GM23248 (cell line): ENCODE results near the gene PPP4R2. TPM values are rescaled to one million over a fixed set of nuclear protein-coding genes. Genes with fewer than 3 reads are reported as not detected.

Experiments
- DNase-seq: peaks from one replicate; pipeline ENCODE4 v3.0.0-alpha.2; 2015
- H2AFZ ChIP-seq: fragments of 200-600 bp; sonication (generic); 2 replicates; pipeline ENCODE4 v1.6.1; 2016; ENCODE audit warnings: antibody characterized with exemption
- H3F3A ChIP-seq: fragments of 200-600 bp; sonication (generic); 2 replicates; pipeline ENCODE4 v1.6.1; 2016; ENCODE audit warnings: mild to moderate bottlenecking, antibody characterized with exemption, mixed run types; ENCODE audit not compliant: insufficient read depth
- H3K27ac ChIP-seq: fragments of 200-600 bp; sonication (generic); 2 replicates; pipeline ENCODE4 v1.5.1; 2016; ENCODE audit warnings: mild to moderate bottlenecking
- H3K27me3 ChIP-seq: fragments of 200-600 bp; sonication (generic); replicated peaks from 2 replicates; pipeline ENCODE4 v1.6.1; 2016; ENCODE audit warnings: mild to moderate bottlenecking; ENCODE audit not compliant: insufficient read depth
- H3K36me3 ChIP-seq: fragments of 200-600 bp; sonication (generic); 2 replicates; pipeline ENCODE4 v1.6.1; 2016; ENCODE audit warnings: low read depth, mild to moderate bottlenecking
- H3K4me1 ChIP-seq: fragments of 200-600 bp; sonication (generic); 2 replicates; pipeline ENCODE4 v1.6.1; 2016; ENCODE audit warnings: mild to moderate bottlenecking; ENCODE audit not compliant: insufficient read depth
- H3K4me2 ChIP-seq: fragments of 200-600 bp; sonication (generic); one replicate; pipeline ENCODE4 v1.6.1; 2016; ENCODE audit warnings: mild to moderate bottlenecking; ENCODE audit not compliant: unreplicated experiment
- H3K4me3 ChIP-seq: fragments of 200-600 bp; sonication (generic); 2 replicates; pipeline ENCODE4 v1.5.1; 2016; ENCODE audit warnings: mild to moderate bottlenecking
- H3K79me2 ChIP-seq: fragments of 200-600 bp; sonication (generic); 2 replicates; pipeline ENCODE4 v1.6.1; 2016; ENCODE audit warnings: mild to moderate bottlenecking; ENCODE audit not compliant: insufficient read depth
- H3K9ac ChIP-seq: fragments of 200-600 bp; sonication (generic); 2 replicates; pipeline ENCODE4 v1.6.1; 2016; ENCODE audit warnings: mild to moderate bottlenecking
- H3K9me2 ChIP-seq: fragments of 200-600 bp; sonication (generic); 2 replicates; pipeline ENCODE4 v1.6.1; 2016; ENCODE audit warnings: mixed run types, mild to moderate bottlenecking, moderate library complexity; ENCODE audit not compliant: insufficient read depth
- H3K9me3 ChIP-seq: fragments of 200-600 bp; sonication (generic); one replicate; pipeline ENCODE4 v1.6.1; 2017; ENCODE audit warnings: low read depth
- H4K20me1 ChIP-seq: fragments of 200-600 bp; sonication (generic); 2 replicates; pipeline ENCODE4 v1.6.0; 2016; ENCODE audit not compliant: insufficient read depth
- EZH2 ChIP-seq: fragments of 200-600 bp; sonication (generic); IDR thresholded peaks from 2 replicates; pipeline ENCODE4 v1.6.1; 2018; ENCODE audit warnings: antibody characterized with exemption, mild to moderate bottlenecking; ENCODE audit not compliant: insufficient read depth, poor library complexity, severe bottlenecking
- EZH2phosphoT487 ChIP-seq: fragments of 200-600 bp; sonication (generic); IDR thresholded peaks from 2 replicates; pipeline ENCODE4 v1.6.1; 2018; ENCODE audit warnings: antibody characterized with exemption, moderate library complexity, mild to moderate bottlenecking, low read depth; ENCODE audit not compliant: insufficient read depth
- WGBS, 2 experiments: methylation state at CpG; one replicate each; pipeline ENCODE4 v1.1.6; 2015 to 2017; ENCODE audit warnings: low lambda C conversion rate in 2 of 2, low coverage in 1 of 2; ENCODE audit errors: missing lambda C conversion rate in 2 of 2; 5-methylcytosine and 5-hydroxymethylcytosine counted together
- in situ Hi-C: fragments of 300-500 bp; cut with MboI; formaldehyde crosslinking; loops from 2 replicates; pipeline ENCODE4 v1.15.0; 2020
- polyA plus RNA-seq: library from polyadenylated mRNA; unstranded; fragments of >200 nt; fragmentation: Nextera tagmentation; extraction: Ambion mirVana; gene quantifications from 2 replicates; pipeline ENCODE4 v1.2.1, GENCODE V29; 2016
- total RNA-seq: library from RNA; depleted of rRNA; stranded (reverse); fragments of >200 nt; shearing (Covaris generic); gene quantifications from 2 replicates; pipeline ENCODE4 v1.2.3, GENCODE V29; 2014

Gene PPP4R2
- total and polyA plus RNA-seq, 2 experiments from 2014 or later: 31.6 to 46.6 TPM

DNA sequence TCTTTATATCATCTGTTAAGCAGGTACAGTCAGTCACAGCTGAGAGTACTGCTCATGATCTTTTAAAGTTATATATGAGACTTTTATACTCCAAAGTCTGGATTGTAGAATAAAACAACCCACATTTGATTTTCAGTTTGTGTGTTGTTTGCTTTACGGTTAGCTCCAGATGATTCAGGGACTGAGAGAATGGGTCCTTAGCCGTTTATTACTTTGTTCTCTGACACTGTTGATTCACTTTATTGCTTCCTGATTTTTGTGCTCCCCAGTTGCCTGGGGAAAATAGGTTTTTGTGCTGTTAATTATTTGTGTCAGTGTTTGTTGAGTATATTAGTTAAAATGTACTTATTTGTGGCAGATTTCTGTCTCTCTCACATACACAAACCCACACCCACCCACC lies 56.2 kb downstream of the PPP4R2 start:
- TF ChIP-seq EZH2 (no peak), EZH2phosphoT487 (no peak)
- Histone ChIP-seq H3K79me2 (no peaks in the 10 kb centered on the region; the same call in 1 of the 2 replicates), H3K36me3 (peaks cover 17% of the 10 kb centered on the region; the same call in 1 of the 2 replicates), H2AFZ (no peak overlapping the region), H3K27me3 (no peaks in the 10 kb centered on the region), H3K4me3 (no peak overlapping the region), H3K9me3 (no peaks in the 10 kb centered on the region), H3K4me1 (peaks cover 10% of the 10 kb centered on the region), H3K9me2 (no peaks in the 10 kb centered on the region), H3K9ac (no peak overlapping the region), H4K20me1 (no peaks in the 10 kb centered on the region), H3K27ac (no peak overlapping the region), H3F3A (peaks cover 7% of the 10 kb centered on the region; the same call in 1 of the 2 replicates), H3K4me2 (no peak overlapping the region)
- 45 to 48% methylated on average over 2 of the region's 2 CpGs for WGBS, 2 experiments
- in situ Hi-C loops: loop anchor here (10.0 kb wide), 1 partner anchor 108 kb away; no protein-coding TSS in a partner anchor
- DNase-seq: peak; percentile 28

GRCh38 chr3:73055583-73055982 lies 59.0 kb downstream of the PPP4R2 start:
- Histone ChIP-seq H3K4me3 (no peak overlapping the region), H3K79me2 (peaks cover 3% of the 10 kb centered on the region; the same call in 1 of the 2 replicates), H3K9me2 (no peaks in the 10 kb centered on the region), H4K20me1 (no peaks in the 10 kb centered on the region), H3K9ac (peak overlapping the region; percentile 7; the same call in 1 of the 2 replicates), H2AFZ (no peak overlapping the region), H3K27me3 (no peaks in the 10 kb centered on the region), H3K36me3 (0 out of 2 replicates have a peak, but pooled peaks cover 9% of the 10 kb centered on the region), H3K27ac (peak overlapping the region; percentile 12), H3K9me3 (no peaks in the 10 kb centered on the region), H3K4me1 (peaks cover 29% of the 10 kb centered on the region), H3K4me2 (no peak overlapping the region), H3F3A (peaks cover 18% of the 10 kb centered on the region)
- no peak for DNase-seq
- TF ChIP-seq EZH2: no peak
- in situ Hi-C loops: loop anchor here (10.0 kb wide), 1 partner anchor 111 kb away; no protein-coding TSS in a partner anchor
- WGBS, 2 experiments: 67 to 69% methylated on average over 8 of the region's 8 CpGs

GRCh38 chr3:73056014-73056844 lies 59.6 kb downstream of the PPP4R2 start:
- Histone ChIP-seq H2AFZ (no peak overlapping the region), H3K79me2 (peaks cover 8% of the 10 kb centered on the region), H3K4me1 (peaks cover 34% of the 10 kb centered on the region), H4K20me1 (no peaks in the 10 kb centered on the region), H3K9ac (peak overlapping the region; percentile 7; the same call in 1 of the 2 replicates), H3K9me3 (no peaks in the 10 kb centered on the region), H3K4me2 (peak overlapping the region; percentile 7), H3K27me3 (no peaks in the 10 kb centered on the region), H3K9me2 (no peaks in the 10 kb centered on the region), H3F3A (peaks cover 21% of the 10 kb centered on the region), H3K27ac (peak overlapping the region; percentile 12), H3K4me3 (no peak overlapping the region), H3K36me3 (0 out of 2 replicates have a peak, but pooled peaks cover 6% of the 10 kb centered on the region)
- DNase-seq: peak; percentile 72
- TF ChIP-seq EZH2 (no peak), EZH2phosphoT487 (no peak)
- in situ Hi-C loops: loop anchor here (10.0 kb wide), 1 partner anchor 111 kb away; no protein-coding TSS in a partner anchor
- 14 to 22% methylated on average over 5 of the region's 5 CpGs for WGBS, 2 experiments

- Histone ChIP-seq H3K79me2 (peaks cover 14% of the 10 kb centered on the region), H3K27me3 (no peaks in the 10 kb centered on the region), H3K36me3 (0 out of 2 replicates have a peak, but pooled peaks cover 11% of the 10 kb centered on the region), H4K20me1 (no peaks in the 10 kb centered on the region), H2AFZ (no peak overlapping the region), H3F3A (peaks cover 21% of the 10 kb centered on the region), H3K9me2 (no peaks in the 10 kb centered on the region), H3K9me3 (no peaks in the 10 kb centered on the region), H3K4me3 (no peak overlapping the region), H3K4me1 (peaks cover 39% of the 10 kb centered on the region), H3K27ac (peak overlapping the region; percentile 12; the same call in 1 of the 2 replicates), H3K4me2 (no peak overlapping the region), H3K9ac (0 out of 2 replicates have a peak overlapping the region, but pooled peaks have one; percentile 3)
- in situ Hi-C loops: loop anchor here (10.0 kb wide), 1 partner anchor 112 kb away; no protein-coding TSS in a partner anchor
- DNase-seq: no peak
- TF ChIP-seq EZH2 (no peak), EZH2phosphoT487 (no peak)
These were observed 60.2 kb downstream of the PPP4R2 start for GRCh38 chr3:73056845-73057150.
